Mesenchymal stem cell (in vitro differentiated cells and primary cell): ENCODE measurements around the gene SCLY.

ENCODE experiments used
- DNase-seq: peaks from one replicate; pipeline ENCODE4 v3.0.0-alpha.2; 2013
- H2AFZ ChIP-seq: one replicate; pipeline ENCODE4 v1.6.1; 2013; ENCODE audit warnings: low read depth, mild to moderate bottlenecking, control low read depth, inconsistent platforms, low read length, moderate library complexity
- H2AK5ac ChIP-seq: 2 replicates; pipeline ENCODE4 v1.6.1; 2013; ENCODE audit warnings: low read length, moderate library complexity, mild to moderate bottlenecking, inconsistent platforms; ENCODE audit not compliant: severe bottlenecking
- H2BK120ac ChIP-seq: one replicate; pipeline ENCODE4 v1.6.1; 2013; ENCODE audit warnings: low read depth, mild to moderate bottlenecking, inconsistent platforms, low read length, moderate library complexity
- H2BK12ac ChIP-seq, 2 experiments: one replicate each; pipeline ENCODE4 v1.6.1; 2013; ENCODE audit warnings: inconsistent platforms in 2 of 2, low read length in 2 of 2, mild to moderate bottlenecking in 2 of 2, moderate library complexity in 2 of 2, control low read depth in 1 of 2
- H2BK15ac ChIP-seq: one replicate; pipeline ENCODE4 v1.6.1; 2013; ENCODE audit warnings: mild to moderate bottlenecking, low read depth, inconsistent platforms; ENCODE audit not compliant: poor library complexity, severe bottlenecking
- H2BK5ac ChIP-seq: 2 replicates; pipeline ENCODE4 v1.6.1; 2013; ENCODE audit warnings: low read depth, mild to moderate bottlenecking, low read length, control low read depth, inconsistent platforms; ENCODE audit not compliant: poor library complexity, severe bottlenecking
- H3K14ac ChIP-seq, 2 experiments: one replicate each; pipeline ENCODE4 v1.6.1; 2013; ENCODE audit warnings: inconsistent platforms in 2 of 2, low read length in 2 of 2, control low read depth in 1 of 2, mild to moderate bottlenecking in 1 of 2, moderate library complexity in 1 of 2
- H3K18ac ChIP-seq, 2 experiments: one replicate each; pipeline ENCODE4 v1.6.1; 2013; ENCODE audit warnings: inconsistent platforms in 2 of 2, low read length in 2 of 2, control low read depth in 1 of 2, low read depth in 1 of 2, mild to moderate bottlenecking in 1 of 2
- H3K23ac ChIP-seq, 2 experiments: one replicate each; pipeline ENCODE4 v1.6.1; 2013; ENCODE audit warnings: inconsistent platforms in 2 of 2, low read length in 2 of 2, mild to moderate bottlenecking in 2 of 2, moderate library complexity in 2 of 2, control low read depth in 1 of 2
- H3K27ac ChIP-seq: 2 replicates; pipeline ENCODE4 v1.5.1; 2013; ENCODE audit warnings: mild to moderate bottlenecking, moderate library complexity, low read length, control low read depth, inconsistent platforms; ENCODE audit not compliant: poor library complexity, severe bottlenecking
- H3K27me3 ChIP-seq, 2 experiments: 2 replicates each; pipeline versions ENCODE4 v1.6.1 to v1.7.0; 2013; ENCODE audit warnings: low read length in 2 of 2, mild to moderate bottlenecking in 2 of 2, moderate library complexity in 2 of 2, control low read depth in 1 of 2, inconsistent platforms in 1 of 2; ENCODE audit not compliant: control insufficient read depth in 1 of 2, insufficient read depth in 1 of 2
- H3K36me3 ChIP-seq, 2 experiments: 2 replicates each; pipeline versions ENCODE4 v1.6.1 to v1.7.0; 2013; ENCODE audit warnings: low read length in 2 of 2, control low read depth in 1 of 2, inconsistent platforms in 1 of 2, low read depth in 1 of 2, mild to moderate bottlenecking in 1 of 2; ENCODE audit not compliant: insufficient read depth in 2 of 2, control insufficient read depth in 1 of 2
- H3K4ac ChIP-seq, 2 experiments: one replicate each; pipeline ENCODE4 v1.6.1; 2013; ENCODE audit warnings: inconsistent platforms in 2 of 2, low read length in 2 of 2, mild to moderate bottlenecking in 2 of 2, moderate library complexity in 2 of 2, control low read depth in 1 of 2, low read depth in 1 of 2
- H3K4me1 ChIP-seq: 2 replicates; pipeline ENCODE4 v1.6.1; 2013; ENCODE audit warnings: low read depth, low read length, control low read depth; ENCODE audit not compliant: control insufficient read depth, insufficient read depth
- H3K4me2 ChIP-seq: 2 replicates; pipeline ENCODE4 v1.6.1; 2013; ENCODE audit warnings: low read length, mild to moderate bottlenecking, inconsistent platforms; ENCODE audit not compliant: poor library complexity, severe bottlenecking
- H3K4me3 ChIP-seq, 2 experiments: 2 replicates each; pipeline versions ENCODE4 v1.5.1 to v1.7.0; 2013; ENCODE audit warnings: low read length in 2 of 2, mild to moderate bottlenecking in 2 of 2, control low read depth in 1 of 2, low read depth in 1 of 2; ENCODE audit not compliant: insufficient read depth in 1 of 2
- H3K79me1 ChIP-seq: replicated peaks from 2 replicates; pipeline ENCODE4 v1.6.1; 2013; ENCODE audit warnings: mild to moderate bottlenecking, control low read depth, low read length, inconsistent platforms; ENCODE audit not compliant: poor library complexity, severe bottlenecking
- H3K9ac ChIP-seq: 2 replicates; pipeline ENCODE4 v1.7.0; 2013; ENCODE audit warnings: mild to moderate bottlenecking, low read length, moderate library complexity
- H3K9me3 ChIP-seq: 2 replicates; pipeline ENCODE4 v1.7.0; 2013; ENCODE audit warnings: mild to moderate bottlenecking, low read length; ENCODE audit not compliant: control insufficient read depth
- H4K8ac ChIP-seq: one replicate; pipeline ENCODE4 v1.6.1; 2013; ENCODE audit warnings: inconsistent platforms, mild to moderate bottlenecking, low read length, moderate library complexity
- H4K91ac ChIP-seq: one replicate; pipeline ENCODE4 v1.6.1; 2013; ENCODE audit warnings: mild to moderate bottlenecking, low read length, inconsistent platforms
- WGBS: methylation state at CpG from one replicate; pipeline ENCODE4 v1.1.7; 2013; ENCODE audit warnings: mixed read lengths; 5-methylcytosine and 5-hydroxymethylcytosine counted together

SCLY gene

DNA sequence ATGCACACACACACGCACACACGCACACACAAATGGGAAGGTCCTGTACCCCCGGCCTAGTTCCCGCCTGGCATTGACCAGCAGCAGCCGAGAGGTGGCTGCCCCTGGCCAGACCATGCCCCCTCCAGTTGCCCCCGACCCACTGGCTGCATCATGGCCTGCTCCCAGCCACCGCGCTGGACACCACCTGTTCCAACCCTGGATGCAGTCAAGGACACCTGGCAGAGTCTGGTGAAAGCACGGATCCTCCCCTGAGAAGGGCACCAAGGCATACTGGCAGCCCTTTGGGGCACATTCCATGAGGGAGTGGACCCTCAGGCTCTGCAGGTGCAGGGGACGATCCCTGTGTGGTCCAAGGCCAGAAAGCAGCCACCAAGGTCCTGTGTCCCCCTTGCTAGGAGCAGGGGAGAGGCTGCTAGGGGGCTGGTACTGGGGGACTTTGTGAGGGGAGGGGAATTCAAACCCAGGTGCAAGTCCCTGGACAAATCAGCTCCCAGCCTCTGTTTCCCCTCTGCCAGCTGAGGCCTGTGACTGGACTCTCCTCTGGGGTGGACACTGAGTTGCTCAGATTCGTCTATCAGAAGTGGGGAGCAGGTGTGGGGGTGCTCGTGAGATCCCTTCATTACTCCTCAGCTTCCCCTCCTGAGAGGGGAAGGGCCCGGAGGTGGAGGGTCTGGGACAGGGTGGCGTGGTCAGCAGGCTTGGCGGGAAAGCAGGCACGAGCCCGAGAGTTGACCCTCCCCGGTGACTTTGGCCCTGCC lies 42.8 kb downstream of the SCLY start:
- Histone ChIP-seq H3K4me3 (no peak overlapping the region), H2AFZ (no peak overlapping the region), H2BK15ac (no peak overlapping the region), H4K8ac (no peak overlapping the region), H3K27me3 (peaks cover 18 to 34% of the 10 kb centered on the region in 2 experiments), H3K9me3 (no peaks in the 10 kb centered on the region), H3K9ac (no peak overlapping the region), H3K18ac (no peak overlapping the region), H3K4me1 (peaks cover 33% of the 10 kb centered on the region), H2BK12ac (no peak overlapping the region), H4K91ac (no peak overlapping the region), H3K27ac (no peak overlapping the region), H3K4me2 (no peak overlapping the region), H3K36me3 (peaks cover 0 to 3% of the 10 kb centered on the region in 2 experiments), H2BK5ac (no peak overlapping the region), H3K4ac (no peak overlapping the region), H2BK120ac (no peak overlapping the region), H3K79me1 (no peaks in the 10 kb centered on the region), H3K23ac (no peak overlapping the region), H3K14ac (no peak overlapping the region), H2AK5ac (no peak overlapping the region)
- DNase-seq, result no peak
- 82% methylated on average over 17 of the region's 18 CpGs for WGBS

- H2BK5ac ChIP-seq, result no peak overlapping the region
- no peak overlapping the region for H2AFZ ChIP-seq
- no peaks in the 10 kb centered on the region for H3K79me1 ChIP-seq
- peaks cover 0 to 3% of the 10 kb centered on the region in 2 experiments for H3K36me3 ChIP-seq
- H3K27ac ChIP-seq, result no peak overlapping the region
- no peak overlapping the region for H4K91ac ChIP-seq
- H2BK120ac ChIP-seq, result no peak overlapping the region
- WGBS, result 84% methylated on average over 14 of the region's 14 CpGs
- no peak overlapping the region for H3K4ac ChIP-seq
- H3K4me2 ChIP-seq, result no peak overlapping the region
- no peak overlapping the region for H3K14ac ChIP-seq
- no peak overlapping the region for H3K9ac ChIP-seq
- H2BK15ac ChIP-seq, result no peak overlapping the region
- no peak overlapping the region for H3K23ac ChIP-seq
- H3K4me3 ChIP-seq, result no peak overlapping the region
- no peak overlapping the region for H4K8ac ChIP-seq
- DNase-seq, result no peak
- no peak overlapping the region for H2AK5ac ChIP-seq
- no peak overlapping the region for H2BK12ac ChIP-seq
- peaks cover 22 to 38% of the 10 kb centered on the region in 2 experiments for H3K27me3 ChIP-seq
- H3K4me1 ChIP-seq, result peaks cover 33% of the 10 kb centered on the region
- H3K9me3 ChIP-seq, result no peaks in the 10 kb centered on the region
- no peak overlapping the region for H3K18ac ChIP-seq
These were observed 43.5 kb downstream of the SCLY start for GRCh38 chr2:238104226-238104690.

GRCh38 chr2:238104691-238105371 lies 44.0 kb downstream of the SCLY start:
- peaks cover 22 to 38% of the 10 kb centered on the region in 2 experiments for H3K27me3 ChIP-seq
- no peak overlapping the region for H4K8ac ChIP-seq
- no peak for DNase-seq
- no peak overlapping the region for H2BK15ac ChIP-seq
- H3K9ac ChIP-seq, result no peak overlapping the region
- H2BK5ac ChIP-seq, result no peak overlapping the region
- H2AFZ ChIP-seq, result no peak overlapping the region
- WGBS, result 92% methylated on average over 18 of the region's 21 CpGs
- no peak overlapping the region for H4K91ac ChIP-seq
- no peak overlapping the region for H2AK5ac ChIP-seq
- H3K36me3 ChIP-seq, result peaks cover 0 to 3% of the 10 kb centered on the region in 2 experiments
- H3K4me2 ChIP-seq, result no peak overlapping the region
- H3K23ac ChIP-seq, result no peak overlapping the region
- H3K4me1 ChIP-seq, result peaks cover 28% of the 10 kb centered on the region
- no peak overlapping the region for H3K4ac ChIP-seq
- no peak overlapping the region for H3K14ac ChIP-seq
- H3K9me3 ChIP-seq, result no peaks in the 10 kb centered on the region
- H2BK120ac ChIP-seq, result no peak overlapping the region
- H3K18ac ChIP-seq, result no peak overlapping the region
- H2BK12ac ChIP-seq, result no peak overlapping the region
- no peak overlapping the region for H3K4me3 ChIP-seq
- no peak overlapping the region for H3K27ac ChIP-seq
- no peaks in the 10 kb centered on the region for H3K79me1 ChIP-seq
